Spleen (tissue), 11 donors: Measurements from ENCODE around the gene LENG8. TPM values are rescaled to one million over a fixed set of nuclear protein-coding genes. Genes with fewer than 3 reads are reported as not detected.

Source experiments
- DNase-seq: peaks from one replicate; pipeline ENCODE4 v3.0.0-alpha.2; 2020
- H3K27ac ChIP-seq, 8 donors: fragments of 200-600 bp; sonication (generic) in 7 of 8; 1 replicate in 4 of 8; 2 replicates in 4 of 8; pipeline versions ENCODE4 v1.5.0 to v1.8.0; 2016 to 2021; ENCODE audit warnings: inconsistent platforms in 4 of 8, mild to moderate bottlenecking in 4 of 8, moderate library complexity in 1 of 8
- H3K27me3 ChIP-seq, 7 donors: fragments of 200-600 bp; sonication (generic) in 6 of 7; replicated peaks in 1 of 7; 1 replicate in 4 of 7; 2 replicates in 3 of 7; pipeline versions ENCODE4 v1.5.0 to v1.8.0; 2016 to 2021; ENCODE audit warnings: inconsistent platforms in 3 of 7, mild to moderate bottlenecking in 1 of 7
- H3K36me3 ChIP-seq, 6 donors: fragments of 200-600 bp; sonication (generic) in 5 of 6; 1 replicate in 4 of 6; 2 replicates in 2 of 6; pipeline versions ENCODE4 v1.5.0 to v1.8.0; 2016 to 2021; ENCODE audit warnings: inconsistent platforms in 2 of 6
- H3K4me1 ChIP-seq, 6 donors: fragments of 200-600 bp; sonication (generic) in 5 of 6; 1 replicate in 3 of 6; 2 replicates in 3 of 6; pipeline versions ENCODE4 v1.5.0 to v1.8.0; 2016 to 2021; ENCODE audit warnings: inconsistent platforms in 3 of 6
- H3K4me3 ChIP-seq, 8 donors: fragments of 200-600 bp; sonication (generic) in 7 of 8; 1 replicate in 4 of 8; 2 replicates in 4 of 8; pipeline versions ENCODE4 v1.5.0 to v1.8.0; 2016 to 2021; ENCODE audit warnings: inconsistent platforms in 4 of 8, mild to moderate bottlenecking in 4 of 8, moderate library complexity in 2 of 8
- H3K9me3 ChIP-seq, 8 donors: fragments of 200-600 bp; sonication (generic) in 7 of 8; 1 replicate in 4 of 8; 2 replicates in 4 of 8; pipeline versions ENCODE4 v1.5.0 to v1.8.0; 2016 to 2021; ENCODE audit warnings: inconsistent platforms in 4 of 8
- CTCF ChIP-seq, 11 experiments: fragments of 200-600 bp in 7 of 11; fragments of 450-650 bp in 4 of 11; sonication (generic) in 4 of 11; IDR thresholded peaks in 8 of 11; conservative IDR thresholded peaks in 3 of 11; 1 replicate in 7 of 11; 2 replicates in 4 of 11; pipeline versions ENCODE4 v1.4.0 to v1.8.0; 2016 to 2021; ENCODE audit warnings: antibody characterized with exemption in 11 of 11, inconsistent platforms in 4 of 11, mild to moderate bottlenecking in 1 of 11
- POLR2A ChIP-seq, 3 donors: fragments of 450-650 bp; IDR thresholded peaks; one replicate each; pipeline ENCODE4 v1.5.1; 2017; ENCODE audit warnings: antibody characterized with exemption in 3 of 3, mild to moderate bottlenecking in 1 of 3
- POLR2AphosphoS5 ChIP-seq, 3 donors: sonication (generic); formaldehyde crosslinking; IDR thresholded peaks; one replicate each; pipeline ENCODE4 v1.5.1; 2017; ENCODE audit warnings: antibody characterized with exemption in 3 of 3
- WGBS, 5 donors: extraction: QIAGEN DNeasy Blood & Tissue Kit in 3 of 5; methylation state at CpG; one replicate each; pipeline versions ENCODE4 v1.1.5 to v1.1.7; 2013 to 2018; 5-methylcytosine and 5-hydroxymethylcytosine counted together
- intact Hi-C: fragments of 100-400 bp; cut with DNase I; formaldehyde crosslinking; loops from one replicate; pipeline ENCODE4 v1.15.0; 2023; ENCODE audit warnings: low total_unique reads
- polyA plus RNA-seq, 3 donors: library from polyadenylated mRNA; stranded (reverse); fragments of 200-250 nt; gene quantifications; one replicate each; pipeline ENCODE4 v1.2.1, GENCODE V29; 2013
- total RNA-seq, 7 donors: library from RNA; depleted of rRNA in 3 of 7; stranded (reverse); fragments of >200 nt in 3 of 7; fragmentation: NEBNext Ultra II Directional in 4 of 7; extraction: Animal tissue kit (Norgen Biotek cat#: 25700) in 4 of 7; gene quantifications; one replicate each; pipeline versions ENCODE4 v1.1.0 to v1.2.1, GENCODE V29; 2016 to 2021
- donor health status: healthy with polysubstance abuse.
- donor health status: DM: no; HTN: no; CAD: no; lungs with moderate emphysema.
- donor health status: DM: no; HTN: no; CAD: no.
- donor health status: Bipolar disorder and iron deficiency.
- donor health status: healthy.
- donor health status: DM: no; HTN: no; CAD: no.
- donor health status: DM: yes; HTN: yes; CAD: no.

LENG8 gene
- total and polyA plus RNA-seq, 10 donors: 69.2 to 293 (median 178) TPM

- Histone ChIP-seq H3K36me3 (peaks cover 5 to 47% (median 45%) of the 10 kb centered on the region in 6 donors), H3K27ac (peak overlapping the region; percentile 91 to 99 (median 96)), H3K9me3 (no peaks in the 10 kb centered on the region), H3K4me1 (peaks cover 11 to 71% (median 47%) of the 10 kb centered on the region in 6 donors), H3K27me3 (peaks cover 0 to 9% (median 0%) of the 10 kb centered on the region in 7 donors), H3K4me3 (peak overlapping the region; percentile 37 to 74 (median 64))
- intact Hi-C loops: no loop called here
- peak; percentile 94 for DNase-seq
- TF ChIP-seq POLR2AphosphoS5 (IDR thresholded peaks at IDR 0.05): peak; percentile 85 to 92 (median 92)
- TF ChIP-seq CTCF (IDR thresholded peaks at IDR 0.05 in 8 of 11, conservative IDR thresholded peaks at IDR 0.05 in 3 of 11): peak in 5 of 11 experiments; percentile 7 to 46 (median 28)
- no peak for TF ChIP-seq POLR2A (IDR thresholded peaks at IDR 0.05)
- 7 to 23% (median 9%) methylated on average over 22 to 91 of the region's 91 CpGs for WGBS, 5 donors
These were observed 13.9 kb downstream of the LENG8 start for GRCh38 chr19:54462655-54463530.

GRCh38 chr19:54463531-54464043, 14.6 kb downstream of the LENG8 start, which contains the start of gene LENG9:
LENG9 (minus strand) TSS chr19:54463778; CDS start chr19:54463526, 252 bp downstream.
- Histone ChIP-seq H3K36me3 (peaks cover 0 to 40% (median 38%) of the 10 kb centered on the region in 6 donors), H3K27ac (peak within 1 kb of the TSS; percentile 91 to 99 (median 96)), H3K9me3 (no peaks in the 10 kb centered on the region), H3K4me3 (peak within 1 kb of the TSS; percentile 54 to 74 (median 64)), H3K27me3 (peaks cover 0 to 9% (median 0%) of the 10 kb centered on the region in 7 donors), H3K4me1 (peaks cover 11 to 64% (median 45%) of the 10 kb centered on the region in 6 donors)
- WGBS, 5 donors: 0 to 1% (median 0%) methylated on average over 18 to 41 of the region's 41 CpGs
- DNase-seq: peak; percentile 99
- TF ChIP-seq POLR2AphosphoS5 (IDR thresholded peaks at IDR 0.05) (peak; percentile 93 to 94 (median 93)), CTCF (IDR thresholded peaks at IDR 0.05 in 8 of 11, conservative IDR thresholded peaks at IDR 0.05 in 3 of 11) (no peak), POLR2A (IDR thresholded peaks at IDR 0.05) (peak in 2 of 3 donors; percentile 38 to 57)
- intact Hi-C loops: no loop called here

GRCh38 chr19:54464044-54464629, 15.1 kb downstream of the LENG8 start:
- Histone ChIP-seq H3K4me1 (peaks cover 11 to 61% (median 42%) of the 10 kb centered on the region in 6 donors), H3K36me3 (peaks cover 0 to 35% (median 32%) of the 10 kb centered on the region in 6 donors), H3K27me3 (peaks cover 0 to 15% (median 0%) of the 10 kb centered on the region in 7 donors), H3K9me3 (no peaks in the 10 kb centered on the region), H3K27ac (peak overlapping the region; percentile 91 to 99 (median 96)), H3K4me3 (peak overlapping the region; percentile 54 to 74 (median 64))
- DNase-seq: peak; percentile 95
- TF ChIP-seq CTCF (IDR thresholded peaks at IDR 0.05 in 8 of 11, conservative IDR thresholded peaks at IDR 0.05 in 3 of 11) (no peak), POLR2AphosphoS5 (IDR thresholded peaks at IDR 0.05) (no peak)
- 0 to 1% (median 1%) methylated on average over 26 of the region's 26 CpGs for WGBS, 5 donors
- intact Hi-C loops: no loop called here
